ENCODE data around the gene MSANTD1. TPM values are rescaled to one million over a fixed set of nuclear protein-coding genes. Genes with fewer than 3 reads are reported as not detected.

Gene MSANTD1
- polyA plus RNA-seq, 1 of the 3 experiments (the other 2 are of a cell fraction), result 0.15 TPM

DNA sequence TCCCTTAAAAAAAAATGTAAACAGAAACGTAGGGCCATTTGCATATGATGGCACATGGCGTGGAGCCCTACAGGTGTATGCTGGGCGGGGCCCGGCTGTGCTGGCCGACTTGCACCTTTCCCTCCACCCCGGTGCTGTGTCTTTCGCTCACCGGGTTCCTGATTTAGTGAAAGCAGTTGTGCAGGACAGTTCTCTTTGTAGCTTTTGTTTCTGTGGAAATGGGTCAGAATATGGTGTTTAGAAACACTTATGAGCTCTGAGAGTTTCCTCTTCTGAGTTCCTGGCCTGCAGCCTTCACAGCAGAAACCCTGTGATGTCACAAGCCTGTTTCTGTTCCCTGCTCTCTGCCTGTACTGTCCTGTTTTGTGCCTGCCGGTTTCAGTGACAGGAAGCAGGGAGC, 22.5 kb upstream of the MSANTD1 start:
- H3K4me2 ChIP-seq, result no peak overlapping the region
- no peaks in the 10 kb centered on the region for H3F3A ChIP-seq (replicated peaks; ENCODE audit: insufficient read depth)
- no peaks in the 10 kb centered on the region for H3K9me3 ChIP-seq
- H3K27ac ChIP-seq (ENCODE audit: low read depth in 2 of 2, low read length in 1 of 2), result no peak overlapping the region
- H3K9me2 ChIP-seq, result no peaks in the 10 kb centered on the region
- TF ChIP-seq, protein P1, sequence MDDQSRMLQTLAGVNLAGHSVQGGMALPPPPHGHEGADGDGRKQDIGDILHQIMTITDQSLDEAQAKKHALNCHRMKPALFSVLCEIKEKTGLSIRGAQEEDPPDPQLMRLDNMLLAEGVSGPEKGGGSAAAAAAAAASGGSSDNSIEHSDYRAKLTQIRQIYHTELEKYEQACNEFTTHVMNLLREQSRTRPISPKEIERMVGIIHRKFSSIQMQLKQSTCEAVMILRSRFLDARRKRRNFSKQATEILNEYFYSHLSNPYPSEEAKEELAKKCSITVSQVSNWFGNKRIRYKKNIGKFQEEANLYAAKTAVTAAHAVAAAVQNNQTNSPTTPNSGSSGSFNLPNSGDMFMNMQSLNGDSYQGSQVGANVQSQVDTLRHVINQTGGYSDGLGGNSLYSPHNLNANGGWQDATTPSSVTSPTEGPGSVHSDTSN (IDR thresholded peaks at IDR 0.05), result no peak
- TF ChIP-seq MAX (IDR thresholded peaks at IDR 0.05; ENCODE audit: low read depth), result no peak
- no peak for TF ChIP-seq USF2 (IDR thresholded peaks at IDR 0.05; ENCODE audit: borderline replicate concordance, low read depth, low read length)
- H3K79me2 ChIP-seq (ENCODE audit: insufficient read depth), result no peaks in the 10 kb centered on the region
- H3K9ac ChIP-seq, result no peak overlapping the region
- CTCF ChIA-PET, result interaction anchor here (0.5 to 1.1 kb wide), 2 partner anchors 11 to 119 kb away, joined by 3 read pairs; no protein-coding TSS in a partner anchor
- H4K20me1 ChIP-seq (ENCODE audit: insufficient read depth), result no peaks in the 10 kb centered on the region
- POLR2A ChIA-PET, result no interaction called here
- H3K4me3 ChIP-seq (ENCODE audit: low read depth in 2 of 2, low read length in 1 of 2), result no peak overlapping the region
- H3K4me1 ChIP-seq (ENCODE audit: control insufficient read depth in 1 of 2, insufficient read depth in 2 of 2, low read depth in 1 of 2, low read length in 1 of 2), result peaks cover 0 to 2% of the 10 kb centered on the region in 2 experiments; a peak in 2 of 4 replicates
- peaks cover 25 to 65% of the 10 kb centered on the region in 2 experiments for H3K36me3 ChIP-seq (replicated peaks in 1 of 2; ENCODE audit: control insufficient read depth in 1 of 2, insufficient read depth in 2 of 2, low read length in 1 of 2)
- H3K27me3 ChIP-seq (ENCODE audit: insufficient read depth), result no peaks in the 10 kb centered on the region
- 93% methylated on average over 9 of the region's 9 CpGs for WGBS (ENCODE audit: low lambda C conversion rate)
- no peak for DNase-seq
- no peak overlapping the region for H2AFZ ChIP-seq (ENCODE audit: low read depth)

- Histone ChIP-seq H3K9me2 (no peaks in the 10 kb centered on the region), H3K27ac (ENCODE audit: low read depth in 2 of 2, low read length in 1 of 2) (no peak overlapping the region), H3F3A (replicated peaks; ENCODE audit: insufficient read depth) (no peaks in the 10 kb centered on the region), H3K4me2 (no peak overlapping the region), H3K9me3 (no peaks in the 10 kb centered on the region), H3K36me3 (replicated peaks in 1 of 2; ENCODE audit: control insufficient read depth in 1 of 2, insufficient read depth in 2 of 2, low read length in 1 of 2) (peaks cover 25 to 65% of the 10 kb centered on the region in 2 experiments), H3K79me2 (ENCODE audit: insufficient read depth) (no peaks in the 10 kb centered on the region), H4K20me1 (ENCODE audit: insufficient read depth) (no peaks in the 10 kb centered on the region), H3K4me3 (ENCODE audit: low read depth in 2 of 2, low read length in 1 of 2) (no peak overlapping the region), H2AFZ (ENCODE audit: low read depth) (no peak overlapping the region), H3K9ac (no peak overlapping the region), H3K27me3 (ENCODE audit: insufficient read depth) (no peaks in the 10 kb centered on the region), H3K4me1 (ENCODE audit: control insufficient read depth in 1 of 2, insufficient read depth in 2 of 2, low read depth in 1 of 2, low read length in 1 of 2) (peaks cover 0 to 6% of the 10 kb centered on the region in 2 experiments; a peak in 2 of 4 replicates)
- TF ChIP-seq, protein P2, sequence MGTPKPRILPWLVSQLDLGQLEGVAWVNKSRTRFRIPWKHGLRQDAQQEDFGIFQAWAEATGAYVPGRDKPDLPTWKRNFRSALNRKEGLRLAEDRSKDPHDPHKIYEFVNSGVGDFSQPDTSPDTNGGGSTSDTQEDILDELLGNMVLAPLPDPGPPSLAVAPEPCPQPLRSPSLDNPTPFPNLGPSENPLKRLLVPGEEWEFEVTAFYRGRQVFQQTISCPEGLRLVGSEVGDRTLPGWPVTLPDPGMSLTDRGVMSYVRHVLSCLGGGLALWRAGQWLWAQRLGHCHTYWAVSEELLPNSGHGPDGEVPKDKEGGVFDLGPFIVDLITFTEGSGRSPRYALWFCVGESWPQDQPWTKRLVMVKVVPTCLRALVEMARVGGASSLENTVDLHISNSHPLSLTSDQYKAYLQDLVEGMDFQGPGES (IDR thresholded peaks at IDR 0.05; ENCODE audit: low read depth, low read length), result no peak
- no peak for TF ChIP-seq YY1 (IDR thresholded peaks at IDR 0.05; ENCODE audit: low read depth)
- TF ChIP-seq JUND (IDR thresholded peaks at IDR 0.05), result no peak
- ChIA-PET POLR2A (no interaction called here), CTCF (no interaction called here)
- no CpG with 5 or more reads among the region's 6 CpGs for WGBS (ENCODE audit: low lambda C conversion rate)
- no peak for DNase-seq
These were observed 22.0 kb upstream of the MSANTD1 start for GRCh38 chr4:3226944-3227343.
